ENCODE data around the gene OR6Q1. TPM values are rescaled to one million over a fixed set of nuclear protein-coding genes. Genes with fewer than 3 reads are reported as not detected.

OR6Q1 gene
- total and polyA plus RNA-seq, 2 experiments from 2014 or later: not detected

- Histone ChIP-seq H3K9me3 (ENCODE audit: low read depth) (no peaks in the 10 kb centered on the region), H3K27me3 (no peaks in the 10 kb centered on the region), H3K4me3 (no peak overlapping the region), H3K27ac (no peak overlapping the region), H3K36me3 (no peaks in the 10 kb centered on the region), H3K4me1 (ENCODE audit: low read depth) (no peaks in the 10 kb centered on the region)
- TF ChIP-seq CTCF (IDR thresholded peaks at IDR 0.05; ENCODE audit: low read depth, low read length): no peak
- no peak for DNase-seq (ENCODE audit: low read depth in 1 of 2, low spot score in 1 of 2)
Observed at GRCh38 chr11:58067685-58068084, 36.9 kb downstream of the OR6Q1 start.

- DNase-seq (ENCODE audit: low read depth in 1 of 2, low spot score in 1 of 2): no peak
- H3K27me3 ChIP-seq: no peaks in the 10 kb centered on the region
- no peak for TF ChIP-seq CTCF (IDR thresholded peaks at IDR 0.05; ENCODE audit: low read depth, low read length)
- no peak overlapping the region for H3K4me3 ChIP-seq
- no peaks in the 10 kb centered on the region for H3K36me3 ChIP-seq
- no peaks in the 10 kb centered on the region for H3K9me3 ChIP-seq (ENCODE audit: low read depth)
- H3K4me1 ChIP-seq (ENCODE audit: low read depth): no peaks in the 10 kb centered on the region
- H3K27ac ChIP-seq: no peak overlapping the region
Observed at GRCh38 chr11:58068655-58069054, 37.9 kb downstream of the OR6Q1 start.

GRCh38 chr11:58070585-58070984, 39.8 kb downstream of the OR6Q1 start:
- Histone ChIP-seq H3K27ac (no peak overlapping the region), H3K4me3 (no peak overlapping the region), H3K27me3 (no peaks in the 10 kb centered on the region), H3K4me1 (ENCODE audit: low read depth) (no peaks in the 10 kb centered on the region), H3K9me3 (ENCODE audit: low read depth) (no peaks in the 10 kb centered on the region), H3K36me3 (no peaks in the 10 kb centered on the region)
- no peak for DNase-seq (ENCODE audit: low read depth in 1 of 2, low spot score in 1 of 2)
- no peak for TF ChIP-seq CTCF (IDR thresholded peaks at IDR 0.05; ENCODE audit: low read depth, low read length)

GRCh38 chr11:58075781-58076180, 45.0 kb downstream of the OR6Q1 start:
- Histone ChIP-seq H3K9me3 (ENCODE audit: low read depth) (no peaks in the 10 kb centered on the region), H3K4me1 (ENCODE audit: low read depth) (no peaks in the 10 kb centered on the region), H3K4me3 (no peak overlapping the region), H3K36me3 (no peaks in the 10 kb centered on the region), H3K27ac (no peak overlapping the region), H3K27me3 (no peaks in the 10 kb centered on the region)
- TF ChIP-seq CTCF (IDR thresholded peaks at IDR 0.05; ENCODE audit: low read depth, low read length): no peak
- no peak for DNase-seq (ENCODE audit: low read depth in 1 of 2, low spot score in 1 of 2)

Other genes starting within 250 kb of the OR6Q1 start
- not detected in 2 replicates for gene OR9Q1, start 7.1 kb upstream of the OR6Q1 start, total RNA-seq
- not detected in 2 replicates for gene OR9Q1, start 7.1 kb upstream of the OR6Q1 start, polyA plus RNA-seq
- gene OR9I1, start 94.6 kb downstream of the OR6Q1 start, total RNA-seq: not detected in 2 replicates
- not detected in 2 replicates for gene OR9I1, start 94.6 kb downstream of the OR6Q1 start, polyA plus RNA-seq
- gene OR9Q2, start 158.1 kb downstream of the OR6Q1 start, total RNA-seq: not detected in 2 replicates
- gene OR9Q2, start 158.1 kb downstream of the OR6Q1 start, polyA plus RNA-seq: not detected in 2 replicates
- not detected in 2 replicates for gene OR1S2, start 173.2 kb downstream of the OR6Q1 start, total RNA-seq
- gene OR1S2, start 173.2 kb downstream of the OR6Q1 start, polyA plus RNA-seq: not detected in 2 replicates
- not detected in 2 replicates for gene OR1S1, start 181.8 kb downstream of the OR6Q1 start, total RNA-seq
- gene OR1S1, start 181.8 kb downstream of the OR6Q1 start, polyA plus RNA-seq: not detected in 2 replicates
- gene OR10Q1, start 198.0 kb downstream of the OR6Q1 start, total RNA-seq: not detected in 2 replicates
- gene OR10Q1, start 198.0 kb downstream of the OR6Q1 start, polyA plus RNA-seq: not detected in 2 replicates
- not detected in 2 replicates for gene OR10W1, start 237.3 kb downstream of the OR6Q1 start, total RNA-seq
- not detected in 2 replicates for gene OR10W1, start 237.3 kb downstream of the OR6Q1 start, polyA plus RNA-seq

Data from cardiac muscle cell (in vitro differentiated cells and primary cell).